BJ (cell line): ENCODE results near the gene KIAA1671. TPM values are rescaled to one million over a fixed set of nuclear protein-coding genes. Genes with fewer than 3 reads are reported as not detected.

Source experiments
- CTCF ChIA-PET: fragments of 350-600 bp; formaldehyde crosslinking; extraction: SDS; loops from one replicate; lab custom pipeline; 2021; ENCODE audit warnings: antibody characterized with exemption, inconsistent platforms; lab: Yijun Ruan, JAX
- POLR2A ChIA-PET: fragments of 300-600 bp; sonication (Branson Sonifier 250); formaldehyde crosslinking; extraction: SDS; loops from one replicate; lab custom pipeline; 2021; ENCODE audit warnings: antibody characterized with exemption; lab: Charles Lee
- DNase-seq: peaks from one replicate; pipeline ENCODE4 v3.0.0-alpha.2; 2011; ENCODE audit warnings: low read depth
- H3K27me3 ChIP-seq: 2 replicates; pipeline ENCODE4 v1.6.0; 2011; ENCODE audit warnings: low read length; ENCODE audit not compliant: control insufficient read depth, insufficient read depth
- H3K36me3 ChIP-seq: 2 replicates; pipeline ENCODE4 v1.5.1; 2011; ENCODE audit warnings: low read length; ENCODE audit not compliant: control insufficient read depth, insufficient read depth
- H3K4me3 ChIP-seq: 2 replicates; pipeline ENCODE4 v1.5.1; 2011; ENCODE audit warnings: low read depth, mild to moderate bottlenecking, control low read depth, low read length
- CTCF ChIP-seq: IDR thresholded peaks from 2 replicates; pipeline ENCODE4 v1.5.1; 2011; ENCODE audit warnings: low read depth, mild to moderate bottlenecking, control low read depth, inconsistent platforms, low read length, moderate library complexity; ENCODE audit not compliant: insufficient read depth
- polyA plus RNA-seq: library from polyadenylated mRNA; depleted of rRNA; stranded (reverse); fragments of >200 nt; gene quantifications from 2 replicates; pipeline ENCODE4 v1.2.3, GENCODE V29; 2011

The KIAA1671 gene
- polyA plus RNA-seq, 1 experiment = 0.11 TPM

- no peak for DNase-seq
- POLR2A ChIA-PET = no interaction called here
- CTCF ChIA-PET = no interaction called here
- H3K4me3 ChIP-seq = no peak overlapping the region
- TF ChIP-seq CTCF = no peak
- no peaks in the 10 kb centered on the region for H3K27me3 ChIP-seq
- H3K36me3 ChIP-seq = no peaks in the 10 kb centered on the region
Observed at GRCh38 chr22:24985826-24986214, 33.3 kb downstream of the KIAA1671 start.

DNA sequence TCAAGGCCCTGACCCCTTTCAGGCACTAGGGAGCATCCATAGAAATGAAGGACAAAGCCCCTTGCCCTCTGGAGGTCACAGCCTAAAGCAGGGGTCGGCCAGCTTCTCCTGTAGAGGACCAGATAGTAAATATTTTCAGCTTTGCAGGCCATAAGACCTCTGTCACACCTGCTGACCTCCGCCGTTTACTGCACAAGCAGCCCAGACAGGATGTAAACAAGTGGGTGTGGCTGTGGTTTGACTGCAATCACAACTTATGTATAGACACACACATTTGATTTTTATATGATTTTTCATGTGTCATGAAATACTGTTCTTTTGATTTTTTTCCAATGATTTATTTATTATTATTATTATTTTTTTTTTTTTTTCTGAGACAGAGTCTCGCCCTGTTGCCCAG is 34.3 kb downstream of the KIAA1671 start:
- DNase-seq = no peak
- POLR2A ChIA-PET = no interaction called here
- CTCF ChIA-PET = no interaction called here
- no peak overlapping the region for H3K4me3 ChIP-seq
- no peaks in the 10 kb centered on the region for H3K27me3 ChIP-seq
- no peak for TF ChIP-seq CTCF
- no peaks in the 10 kb centered on the region for H3K36me3 ChIP-seq

GRCh38 chr22:24989135-24989534 is 36.6 kb downstream of the KIAA1671 start:
- ChIA-PET POLR2A (no interaction called here), CTCF (no interaction called here)
- no peak for TF ChIP-seq CTCF
- DNase-seq = no peak
- Histone ChIP-seq H3K36me3 (no peaks in the 10 kb centered on the region), H3K4me3 (no peak overlapping the region), H3K27me3 (no peaks in the 10 kb centered on the region)

- no peaks in the 10 kb centered on the region for H3K27me3 ChIP-seq
- no peak for TF ChIP-seq CTCF
- POLR2A ChIA-PET = no interaction called here
- DNase-seq = no peak
- no peaks in the 10 kb centered on the region for H3K36me3 ChIP-seq
- no peak overlapping the region for H3K4me3 ChIP-seq
- CTCF ChIA-PET = no interaction called here
Observed at GRCh38 chr22:24989541-24989951, 37.0 kb downstream of the KIAA1671 start.

DNA sequence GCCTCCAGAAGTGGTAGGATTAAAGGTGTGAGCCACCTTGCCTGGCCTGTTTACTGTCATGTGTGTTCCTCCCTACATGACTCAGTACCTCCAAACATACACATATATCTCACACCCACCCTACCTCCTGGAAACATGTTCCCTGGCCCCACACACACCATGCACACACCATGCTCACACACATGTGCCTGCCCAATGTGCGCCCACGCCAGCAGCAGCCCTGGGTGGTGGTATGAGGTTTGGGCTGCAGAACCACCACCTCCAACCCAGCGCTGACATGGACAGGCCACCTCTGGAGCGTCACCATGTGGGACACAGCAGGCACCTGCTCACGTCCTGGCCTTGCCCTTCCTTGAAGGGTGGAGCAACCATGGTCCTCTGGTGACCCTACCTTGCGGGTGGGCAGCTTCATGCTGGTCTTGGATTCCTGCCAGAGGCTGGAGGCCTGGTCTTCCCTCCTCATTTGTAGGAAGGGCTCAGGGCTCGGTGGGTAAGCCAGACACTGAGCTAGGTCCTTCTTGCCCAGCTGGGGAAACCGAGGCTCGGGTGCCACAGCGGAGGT is 37.9 kb downstream of the KIAA1671 start:
- TF ChIP-seq CTCF = no peak
- Histone ChIP-seq H3K36me3 (no peaks in the 10 kb centered on the region), H3K27me3 (no peaks in the 10 kb centered on the region), H3K4me3 (no peak overlapping the region)
- ChIA-PET CTCF (no interaction called here), POLR2A (no interaction called here)
- no peak for DNase-seq
